HG03159 (cell line): ENCODE data around the gene BAIAP2.
"Not testable (repeated sequence)": the region's sequence is repeated elsewhere in the genome, so short reads cannot be mapped to it uniquely, and the experiment has no call there.

ENCODE experiments used
- ATAC-seq: cut with Tn5 transposase; IDR thresholded peaks from one replicate; pipeline ENCODE4 v1.9.1; 2021; ENCODE audit warnings: mild to moderate bottlenecking, moderate library complexity; ENCODE audit not compliant: unreplicated experiment

Gene BAIAP2

DNA sequence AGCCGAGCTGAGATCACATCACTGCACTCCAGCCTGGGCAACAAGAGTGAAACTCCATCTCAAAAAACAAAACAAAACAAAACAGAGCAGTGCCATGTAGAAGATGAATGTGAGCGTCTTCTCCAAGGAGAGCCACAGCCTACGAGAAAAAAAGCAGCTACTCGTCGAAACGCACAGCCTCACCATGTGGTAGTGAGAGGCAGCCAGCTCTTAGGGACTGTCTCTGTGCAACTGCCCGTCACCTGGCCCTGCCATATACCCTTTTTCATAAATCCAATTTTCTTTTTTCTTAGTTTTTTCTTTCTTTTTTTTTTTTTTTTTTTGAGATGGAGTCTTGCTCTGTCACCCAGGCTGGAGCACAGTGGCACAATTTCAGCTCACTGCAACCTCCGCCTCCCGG, 119.1 kb downstream of the BAIAP2 start:
- not testable (repeated sequence) for ATAC-seq

DNA sequence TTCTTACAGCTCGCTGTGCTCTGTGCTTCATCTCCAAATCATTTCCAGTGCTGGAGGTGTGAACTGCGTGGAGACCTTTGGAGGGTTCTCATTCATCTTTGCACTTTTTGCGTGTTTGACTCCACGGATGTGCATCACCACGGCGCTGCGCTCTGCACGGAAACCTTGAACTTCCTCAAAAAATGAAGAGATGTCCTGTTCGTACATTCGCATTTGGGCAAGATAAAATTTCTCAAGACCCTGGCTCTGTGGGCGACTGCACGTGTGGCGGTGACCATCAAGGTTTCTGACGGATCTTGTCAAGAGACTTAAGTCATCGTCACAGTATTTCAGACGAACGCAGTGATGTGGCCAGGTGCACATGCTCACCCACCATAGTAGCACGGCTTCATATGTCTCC, 120.0 kb downstream of the BAIAP2 start:
- ATAC-seq: no peak

GRCh38 chr17:81156866-81157805, 122.2 kb downstream of the BAIAP2 start:
- ATAC-seq: no peak

DNA sequence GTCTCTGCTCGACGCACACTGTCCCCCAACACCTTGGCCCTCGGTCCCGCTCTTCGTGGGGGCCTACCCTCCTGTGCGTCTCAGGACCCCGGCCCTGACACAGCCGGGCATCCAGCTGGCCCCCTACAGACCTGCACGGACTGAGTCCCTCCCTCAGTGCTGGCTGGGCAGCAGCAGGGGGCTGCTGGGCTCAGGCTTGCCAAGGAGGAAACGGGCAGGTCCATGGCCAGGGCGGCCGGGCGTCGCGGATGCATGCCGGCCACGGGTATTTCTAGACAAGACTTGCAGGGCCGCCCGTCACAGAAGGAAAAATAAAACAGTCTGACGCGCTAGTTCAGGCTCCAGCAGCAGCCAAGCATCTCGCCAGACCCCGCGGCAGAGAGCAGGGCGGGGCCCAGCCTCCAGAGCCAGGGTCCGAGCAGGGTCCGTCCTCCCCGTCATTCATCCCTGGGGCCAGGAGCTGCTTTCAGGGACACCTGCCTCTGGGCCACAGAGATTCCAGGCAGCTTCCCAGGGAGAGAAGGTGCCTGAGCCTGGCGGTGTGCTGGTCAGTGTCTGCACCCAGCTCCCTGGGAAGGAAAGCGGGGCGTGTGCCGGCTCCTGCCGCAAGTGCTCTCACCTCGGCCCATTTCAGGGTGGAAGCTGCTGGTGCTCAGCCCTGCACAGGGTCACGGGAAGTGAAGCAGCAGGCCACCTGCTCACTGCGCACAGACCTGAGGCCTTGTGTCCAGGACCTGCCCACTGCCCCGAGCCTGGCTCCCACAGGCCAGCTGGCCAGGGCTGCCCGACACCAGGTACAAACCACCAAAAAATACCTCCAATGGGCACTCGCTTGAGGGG, 123.1 kb downstream of the BAIAP2 start:
- no peak for ATAC-seq

- no peak for ATAC-seq
Observed at GRCh38 chr17:81158688-81159590, 124.0 kb downstream of the BAIAP2 start.

- no peak for ATAC-seq
Observed at GRCh38 chr17:81159611-81160265, 124.8 kb downstream of the BAIAP2 start.

- ATAC-seq: no peak
Observed at GRCh38 chr17:81160306-81160705, 125.4 kb downstream of the BAIAP2 start.

GRCh38 chr17:81160747-81161453, 125.9 kb downstream of the BAIAP2 start:
- ATAC-seq: no peak

- ATAC-seq: no peak
Observed at GRCh38 chr17:81161536-81161935, 126.6 kb downstream of the BAIAP2 start.

DNA sequence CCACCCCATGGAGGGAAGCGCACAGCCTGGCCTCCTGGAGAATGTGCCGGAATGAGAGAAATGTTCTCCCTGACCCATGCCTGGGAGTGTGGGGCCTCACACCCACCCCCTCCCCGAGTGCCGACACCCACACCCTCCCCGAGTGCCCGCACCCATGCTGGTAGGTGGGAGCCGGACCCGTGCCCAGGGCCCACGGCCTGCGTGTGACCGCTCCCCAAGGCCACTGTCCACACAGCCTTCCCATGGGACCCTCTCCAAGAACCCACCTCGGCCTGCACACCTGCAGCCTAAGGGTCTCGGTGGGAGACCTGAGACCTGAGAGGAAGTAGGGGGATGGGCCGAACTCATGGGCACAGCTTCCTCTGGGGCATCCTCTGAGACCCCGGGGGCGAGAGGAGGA, 127.0 kb downstream of the BAIAP2 start:
- no peak for ATAC-seq

DNA sequence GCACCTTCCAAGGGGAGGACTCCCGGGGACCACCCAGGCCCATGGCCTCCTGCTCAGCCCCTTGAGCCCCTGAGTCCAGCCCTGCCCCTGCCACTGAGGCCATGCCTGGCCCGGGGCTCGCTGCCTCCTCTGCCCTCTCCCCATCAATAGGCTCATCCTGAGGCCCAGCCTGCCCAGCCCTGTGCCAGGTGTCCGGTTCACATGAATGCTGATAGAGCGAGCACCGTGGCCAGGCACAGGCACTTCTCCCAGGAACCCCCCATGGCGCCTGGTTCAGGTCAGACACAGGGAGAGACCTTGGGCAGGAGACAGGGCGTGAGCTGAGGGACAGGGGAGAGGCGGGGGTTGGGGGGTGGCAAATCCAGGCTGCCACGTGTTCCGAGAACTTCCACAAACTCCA, 127.5 kb downstream of the BAIAP2 start:
- no peak for ATAC-seq

- ATAC-seq: no peak
Observed at GRCh38 chr17:81163051-81163695, 128.2 kb downstream of the BAIAP2 start.

- ATAC-seq: no peak
Observed at GRCh38 chr17:81163703-81164370, 128.9 kb downstream of the BAIAP2 start.

- no peak for ATAC-seq
Observed at GRCh38 chr17:81164371-81165245, 129.7 kb downstream of the BAIAP2 start.

DNA sequence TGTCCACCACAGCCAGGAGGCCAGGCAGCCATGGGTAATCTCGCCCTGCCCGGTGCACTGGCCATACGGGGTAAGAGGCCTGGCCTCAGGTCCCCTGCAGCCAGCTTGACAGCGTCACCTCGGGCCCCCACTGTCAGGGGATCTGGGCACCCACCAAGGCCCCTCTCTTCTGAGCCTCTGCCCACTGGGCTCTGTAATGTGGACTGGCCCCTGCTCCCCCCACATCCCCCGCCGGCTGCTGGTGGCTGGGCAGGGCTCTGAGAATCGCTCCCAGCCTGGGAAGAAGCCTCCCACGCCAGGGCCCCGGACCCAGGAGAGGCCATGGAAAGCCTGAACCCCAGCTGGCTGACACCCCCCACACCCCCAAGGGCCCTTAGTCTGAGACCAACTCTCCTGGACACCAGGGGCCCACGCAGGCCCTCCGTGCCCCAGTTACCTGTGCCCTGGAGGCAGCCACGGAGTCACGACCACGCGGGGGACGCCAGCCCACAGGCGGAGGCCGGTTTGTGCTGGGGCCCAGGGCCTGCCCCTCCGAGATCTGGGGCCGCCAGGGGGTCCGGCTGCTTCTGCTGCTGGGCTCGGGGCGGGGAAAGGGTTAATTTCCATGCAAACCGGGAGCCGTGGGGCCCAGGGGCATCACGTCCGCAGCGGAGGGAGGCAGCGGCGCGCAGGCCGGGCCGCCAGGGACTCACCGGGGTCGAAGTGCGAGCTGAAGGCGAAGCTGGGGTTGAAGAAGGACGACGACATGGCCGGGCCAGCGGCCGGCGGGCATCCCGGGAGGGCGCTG, 130.5 kb downstream of the BAIAP2 start, which contains the start of gene PVALEF:
TSS of gene PVALEF (plus strand) at position 262 of the 787 bp plus-strand sequence. CDS start 15,720 bp downstream, outside the sequence.
- ATAC-seq: no peak

GRCh38 chr17:81166033-81166492, 131.1 kb downstream of the BAIAP2 start, which contains the start of gene AATK:
Gene AATK, minus strand, starts transcription at chr17:81166221. Its CDS starts 229 bp downstream, at chr17:81165992.
- no peak for ATAC-seq
